ENCODE data around the gene MCRIP2. TPM values are rescaled to one million over a fixed set of nuclear protein-coding genes. Genes with fewer than 3 reads are reported as not detected.

MCRIP2 gene
- total RNA-seq, 1 experiment from 2014 or later: 69.6 TPM

GRCh38 chr16:606656-607307, 34.8 kb upstream of the MCRIP2 start:
- Histone ChIP-seq H3F3A (ENCODE audit: insufficient read depth, low read depth) (no peaks in the 10 kb centered on the region), H3K27ac (no peak overlapping the region), H3K4me2 (no peak overlapping the region), H3K4me3 (no peak overlapping the region), H3K79me2 (ENCODE audit: low read depth) (peaks cover 12% of the 10 kb centered on the region), H2AFZ (no peak overlapping the region), H3K9me2 (ENCODE audit: insufficient read depth) (no peaks in the 10 kb centered on the region), H3K9me3 (ENCODE audit: insufficient read depth, low read depth) (no peaks in the 10 kb centered on the region), H4K20me1 (ENCODE audit: insufficient read depth) (peaks cover 7% of the 10 kb centered on the region; the same call in 1 of the 2 replicates), H3K27me3 (ENCODE audit: insufficient read depth, low read depth) (no peaks in the 10 kb centered on the region), H3K36me3 (ENCODE audit: low read depth) (no peaks in the 10 kb centered on the region), H3K4me1 (replicated peaks; ENCODE audit: insufficient read depth) (no peaks in the 10 kb centered on the region)
- no TSS peak for BruUV-seq (replicated peaks)
- intact Hi-C loops (cut with micrococcal nuclease; ENCODE audit: unreplicated experiment): no loop called here
- CTCF ChIA-PET: no interaction called here
- TF ChIP-seq EZH2 (IDR thresholded peaks at IDR 0.05; ENCODE audit: low read depth): no peak
- TF ChIP-seq CTCF (conservative IDR thresholded peaks at IDR 0.05): no peak
- no peak for DNase-seq
- POLR2A ChIA-PET (ENCODE audit: unreplicated experiment): interaction anchor here (0.7 kb wide), 1 partner anchor 254 kb away, joined by 3 read pairs; no protein-coding TSS in a partner anchor

GRCh38 chr16:608019-608418, 33.6 kb upstream of the MCRIP2 start:
- Histone ChIP-seq H3K4me2 (no peak overlapping the region), H3K36me3 (ENCODE audit: low read depth) (no peaks in the 10 kb centered on the region), H2AFZ (no peak overlapping the region), H3F3A (ENCODE audit: insufficient read depth, low read depth) (no peaks in the 10 kb centered on the region), H3K9me2 (ENCODE audit: insufficient read depth) (no peaks in the 10 kb centered on the region), H4K20me1 (ENCODE audit: insufficient read depth) (peaks cover 4% of the 10 kb centered on the region; the same call in 1 of the 2 replicates), H3K27me3 (ENCODE audit: insufficient read depth, low read depth) (no peaks in the 10 kb centered on the region), H3K27ac (no peak overlapping the region), H3K79me2 (ENCODE audit: low read depth) (peaks cover 8% of the 10 kb centered on the region), H3K9me3 (ENCODE audit: insufficient read depth, low read depth) (no peaks in the 10 kb centered on the region), H3K4me3 (no peak overlapping the region), H3K4me1 (replicated peaks; ENCODE audit: insufficient read depth) (no peaks in the 10 kb centered on the region)
- no TSS peak for BruUV-seq (replicated peaks)
- intact Hi-C loops (cut with micrococcal nuclease; ENCODE audit: unreplicated experiment): no loop called here
- POLR2A ChIA-PET (ENCODE audit: unreplicated experiment): no interaction called here
- DNase-seq: no peak
- CTCF ChIA-PET: no interaction called here
- TF ChIP-seq CTCF (conservative IDR thresholded peaks at IDR 0.05): no peak
- TF ChIP-seq EZH2 (IDR thresholded peaks at IDR 0.05; ENCODE audit: low read depth): no peak

GRCh38 chr16:609316-609715, 32.3 kb upstream of the MCRIP2 start:
- CTCF ChIA-PET: interaction anchor here (1.3 kb wide), 1 partner anchor 16 kb away, joined by 3 read pairs; no protein-coding TSS in a partner anchor

More at GRCh38 chr16:609316-609715, 32.3 kb upstream of the MCRIP2 start:
- no peaks in the 10 kb centered on the region for H3K9me3 ChIP-seq (ENCODE audit: insufficient read depth, low read depth)
- POLR2A ChIA-PET (ENCODE audit: unreplicated experiment): interaction anchor here (0.7 kb wide), 1 partner anchor 33 kb away, joined by 3 read pairs; no protein-coding TSS in a partner anchor
- no peak for DNase-seq
- no peaks in the 10 kb centered on the region for H3K36me3 ChIP-seq (ENCODE audit: low read depth)
- TF ChIP-seq CTCF (conservative IDR thresholded peaks at IDR 0.05) (no peak), EZH2 (IDR thresholded peaks at IDR 0.05; ENCODE audit: low read depth) (no peak)
- no peaks in the 10 kb centered on the region for H3K4me1 ChIP-seq (replicated peaks; ENCODE audit: insufficient read depth)
- H4K20me1 ChIP-seq (ENCODE audit: insufficient read depth): peaks cover 4% of the 10 kb centered on the region; the same call in 1 of the 2 replicates
- intact Hi-C loops (cut with micrococcal nuclease; ENCODE audit: unreplicated experiment): no loop called here
- H3K4me3 ChIP-seq: no peak overlapping the region
- no peaks in the 10 kb centered on the region for H3F3A ChIP-seq (ENCODE audit: insufficient read depth, low read depth)
- H3K27me3 ChIP-seq (ENCODE audit: insufficient read depth, low read depth): no peaks in the 10 kb centered on the region
- no peaks in the 10 kb centered on the region for H3K9me2 ChIP-seq (ENCODE audit: insufficient read depth)
- BruUV-seq (replicated peaks): no TSS peak
- peaks cover 7% of the 10 kb centered on the region for H3K79me2 ChIP-seq (ENCODE audit: low read depth)
- H2AFZ ChIP-seq: no peak overlapping the region
- no peak overlapping the region for H3K27ac ChIP-seq
- no peak overlapping the region for H3K4me2 ChIP-seq
